HG03196 (cell line): ENCODE measurements around the gene CYB5A.

ENCODE experiments used
- ATAC-seq: cut with Tn5 transposase; IDR thresholded peaks from one replicate; pipeline ENCODE4 v1.9.1; 2021; ENCODE audit not compliant: unreplicated experiment

Gene CYB5A

GRCh38 chr18:74217476-74218143 is 74.2 kb downstream of the CYB5A start:
- no peak for ATAC-seq

GRCh38 chr18:74216661-74217110 is 75.1 kb downstream of the CYB5A start:
- no peak for ATAC-seq

GRCh38 chr18:74215863-74216262 is 75.9 kb downstream of the CYB5A start:
- no peak for ATAC-seq

GRCh38 chr18:74213429-74213828 is 78.3 kb downstream of the CYB5A start:
- no peak for ATAC-seq

GRCh38 chr18:74204526-74205152 is 87.1 kb downstream of the CYB5A start:
- ATAC-seq: no peak

GRCh38 chr18:74203811-74204210 is 88.0 kb downstream of the CYB5A start:
- no peak for ATAC-seq
